H1 (cell line): ENCODE measurements around the gene INPP5A. TPM values are rescaled to one million over a fixed set of nuclear protein-coding genes. Genes with fewer than 3 reads are reported as not detected.

Experiments used
- CBX8 ChIP-seq: fragments of 300-800, 300-1000 bp; sonication (generic); IDR thresholded peaks from 2 replicates; pipeline ENCODE4 v1.7.1; 2016; ENCODE audit warnings: low read depth, low read length, borderline replicate concordance
- EP300 ChIP-seq, 2 experiments: IDR thresholded peaks; 1 replicate in 1 of 2; 2 replicates in 1 of 2; pipeline ENCODE4 v1.6.1; 2011 to 2012; ENCODE audit warnings: low read depth in 2 of 2, low read length in 2 of 2, mild to moderate bottlenecking in 2 of 2, borderline replicate concordance in 1 of 2, inconsistent platforms in 1 of 2, moderate library complexity in 1 of 2
- ZNF274 ChIP-seq: IDR thresholded peaks from 2 replicates; pipeline ENCODE4 v1.7.0; 2012; ENCODE audit warnings: low read length, borderline replicate concordance; ENCODE audit errors: extremely low read depth
- polyA plus RNA-seq, 7 experiments: library from polyadenylated mRNA; depleted of rRNA in 3 of 7; stranded (reverse) in 5 of 7; unstranded in 2 of 7; fragments of >200 nt in 5 of 7; fragments of 200-250 nt in 2 of 7; gene quantifications; 1 replicate in 5 of 7; 2 replicates in 1 of 7; 4 replicates in 1 of 7; pipeline versions ENCODE4 v1.2.1 to v1.2.3, GENCODE V29; 2011 to 2013; ENCODE audit warnings: missing spikeins in 2 of 7, mixed read lengths in 2 of 7
- total RNA-seq: library from RNA; stranded (reverse); fragmentation: NEBNext Ultra II Directional; extraction: Animal tissue kit (Norgen Biotek cat#: 25700); gene quantifications from 2 replicates; pipeline ENCODE4 v1.2.1, GENCODE V29; 2021
- TF ChIP-seq, protein P1 (sequence below), 3 experiments: IDR thresholded peaks; 1 replicate in 2 of 3; 2 replicates in 1 of 3; pipeline versions ENCODE4 v1.5.1 to v1.6.1; 2011; ENCODE audit warnings: low read length in 3 of 3, mild to moderate bottlenecking in 3 of 3, inconsistent platforms in 2 of 3, low read depth in 1 of 3, moderate library complexity in 1 of 3; ENCODE audit not compliant: insufficient read depth in 1 of 3; ENCODE audit errors: control extremely low read depth in 1 of 3
- TF ChIP-seq, protein P2 (sequence below): fragments of 300-600 bp; sonication (generic); IDR thresholded peaks from 2 replicates; pipeline ENCODE4 v1.7.1; 2012; ENCODE audit warnings: low read length, moderate library complexity, mild to moderate bottlenecking, inconsistent platforms; ENCODE audit not compliant: insufficient replicate concordance
- TF ChIP-seq, protein P3 (sequence below): IDR thresholded peaks from 2 replicates; pipeline ENCODE4 v1.6.1; 2012; ENCODE audit warnings: inconsistent platforms

Gene INPP5A
- total and polyA plus RNA-seq, 2 of the 8 experiments (the other 6 are each of a cell fraction or from before 2014, with no cell fraction given), result 19.7 to 27.5 TPM

DNA sequence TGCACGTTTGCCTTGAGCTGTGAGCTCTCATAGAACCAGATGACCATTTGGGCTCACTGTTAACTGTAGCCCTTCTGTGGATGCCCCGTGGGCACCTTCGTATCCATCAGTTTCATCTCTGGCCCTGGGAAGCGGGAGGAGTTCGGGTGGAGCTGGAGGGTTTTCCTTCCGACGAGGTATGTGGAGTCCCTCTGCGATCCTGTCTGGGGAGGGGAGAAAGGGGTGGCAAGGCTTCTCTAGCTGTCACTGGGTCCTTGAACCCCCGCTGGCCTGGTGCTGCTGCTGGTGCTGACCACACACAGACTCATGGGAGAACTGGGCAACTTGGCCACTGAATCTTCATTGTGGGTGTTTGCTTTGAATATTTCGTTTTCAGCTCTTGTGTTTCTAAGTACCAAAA, 32.7 kb downstream of the INPP5A start (continued):
- TF ChIP-seq ZNF274 (no peak), CBX8 (no peak), EP300 (IDR thresholded peaks at IDR 0.05; ENCODE audit: borderline replicate concordance in 1 of 2, low read depth in 2 of 2, low read length in 2 of 2) (no peak)
- TF ChIP-seq, protein P1, sequence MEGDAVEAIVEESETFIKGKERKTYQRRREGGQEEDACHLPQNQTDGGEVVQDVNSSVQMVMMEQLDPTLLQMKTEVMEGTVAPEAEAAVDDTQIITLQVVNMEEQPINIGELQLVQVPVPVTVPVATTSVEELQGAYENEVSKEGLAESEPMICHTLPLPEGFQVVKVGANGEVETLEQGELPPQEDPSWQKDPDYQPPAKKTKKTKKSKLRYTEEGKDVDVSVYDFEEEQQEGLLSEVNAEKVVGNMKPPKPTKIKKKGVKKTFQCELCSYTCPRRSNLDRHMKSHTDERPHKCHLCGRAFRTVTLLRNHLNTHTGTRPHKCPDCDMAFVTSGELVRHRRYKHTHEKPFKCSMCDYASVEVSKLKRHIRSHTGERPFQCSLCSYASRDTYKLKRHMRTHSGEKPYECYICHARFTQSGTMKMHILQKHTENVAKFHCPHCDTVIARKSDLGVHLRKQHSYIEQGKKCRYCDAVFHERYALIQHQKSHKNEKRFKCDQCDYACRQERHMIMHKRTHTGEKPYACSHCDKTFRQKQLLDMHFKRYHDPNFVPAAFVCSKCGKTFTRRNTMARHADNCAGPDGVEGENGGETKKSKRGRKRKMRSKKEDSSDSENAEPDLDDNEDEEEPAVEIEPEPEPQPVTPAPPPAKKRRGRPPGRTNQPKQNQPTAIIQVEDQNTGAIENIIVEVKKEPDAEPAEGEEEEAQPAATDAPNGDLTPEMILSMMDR (IDR thresholded peaks at IDR 0.05; ENCODE audit: control extremely low read depth in 1 of 3, insufficient read depth in 1 of 3, low read depth in 1 of 3, low read length in 3 of 3), result no peak
- TF ChIP-seq, protein P2, sequence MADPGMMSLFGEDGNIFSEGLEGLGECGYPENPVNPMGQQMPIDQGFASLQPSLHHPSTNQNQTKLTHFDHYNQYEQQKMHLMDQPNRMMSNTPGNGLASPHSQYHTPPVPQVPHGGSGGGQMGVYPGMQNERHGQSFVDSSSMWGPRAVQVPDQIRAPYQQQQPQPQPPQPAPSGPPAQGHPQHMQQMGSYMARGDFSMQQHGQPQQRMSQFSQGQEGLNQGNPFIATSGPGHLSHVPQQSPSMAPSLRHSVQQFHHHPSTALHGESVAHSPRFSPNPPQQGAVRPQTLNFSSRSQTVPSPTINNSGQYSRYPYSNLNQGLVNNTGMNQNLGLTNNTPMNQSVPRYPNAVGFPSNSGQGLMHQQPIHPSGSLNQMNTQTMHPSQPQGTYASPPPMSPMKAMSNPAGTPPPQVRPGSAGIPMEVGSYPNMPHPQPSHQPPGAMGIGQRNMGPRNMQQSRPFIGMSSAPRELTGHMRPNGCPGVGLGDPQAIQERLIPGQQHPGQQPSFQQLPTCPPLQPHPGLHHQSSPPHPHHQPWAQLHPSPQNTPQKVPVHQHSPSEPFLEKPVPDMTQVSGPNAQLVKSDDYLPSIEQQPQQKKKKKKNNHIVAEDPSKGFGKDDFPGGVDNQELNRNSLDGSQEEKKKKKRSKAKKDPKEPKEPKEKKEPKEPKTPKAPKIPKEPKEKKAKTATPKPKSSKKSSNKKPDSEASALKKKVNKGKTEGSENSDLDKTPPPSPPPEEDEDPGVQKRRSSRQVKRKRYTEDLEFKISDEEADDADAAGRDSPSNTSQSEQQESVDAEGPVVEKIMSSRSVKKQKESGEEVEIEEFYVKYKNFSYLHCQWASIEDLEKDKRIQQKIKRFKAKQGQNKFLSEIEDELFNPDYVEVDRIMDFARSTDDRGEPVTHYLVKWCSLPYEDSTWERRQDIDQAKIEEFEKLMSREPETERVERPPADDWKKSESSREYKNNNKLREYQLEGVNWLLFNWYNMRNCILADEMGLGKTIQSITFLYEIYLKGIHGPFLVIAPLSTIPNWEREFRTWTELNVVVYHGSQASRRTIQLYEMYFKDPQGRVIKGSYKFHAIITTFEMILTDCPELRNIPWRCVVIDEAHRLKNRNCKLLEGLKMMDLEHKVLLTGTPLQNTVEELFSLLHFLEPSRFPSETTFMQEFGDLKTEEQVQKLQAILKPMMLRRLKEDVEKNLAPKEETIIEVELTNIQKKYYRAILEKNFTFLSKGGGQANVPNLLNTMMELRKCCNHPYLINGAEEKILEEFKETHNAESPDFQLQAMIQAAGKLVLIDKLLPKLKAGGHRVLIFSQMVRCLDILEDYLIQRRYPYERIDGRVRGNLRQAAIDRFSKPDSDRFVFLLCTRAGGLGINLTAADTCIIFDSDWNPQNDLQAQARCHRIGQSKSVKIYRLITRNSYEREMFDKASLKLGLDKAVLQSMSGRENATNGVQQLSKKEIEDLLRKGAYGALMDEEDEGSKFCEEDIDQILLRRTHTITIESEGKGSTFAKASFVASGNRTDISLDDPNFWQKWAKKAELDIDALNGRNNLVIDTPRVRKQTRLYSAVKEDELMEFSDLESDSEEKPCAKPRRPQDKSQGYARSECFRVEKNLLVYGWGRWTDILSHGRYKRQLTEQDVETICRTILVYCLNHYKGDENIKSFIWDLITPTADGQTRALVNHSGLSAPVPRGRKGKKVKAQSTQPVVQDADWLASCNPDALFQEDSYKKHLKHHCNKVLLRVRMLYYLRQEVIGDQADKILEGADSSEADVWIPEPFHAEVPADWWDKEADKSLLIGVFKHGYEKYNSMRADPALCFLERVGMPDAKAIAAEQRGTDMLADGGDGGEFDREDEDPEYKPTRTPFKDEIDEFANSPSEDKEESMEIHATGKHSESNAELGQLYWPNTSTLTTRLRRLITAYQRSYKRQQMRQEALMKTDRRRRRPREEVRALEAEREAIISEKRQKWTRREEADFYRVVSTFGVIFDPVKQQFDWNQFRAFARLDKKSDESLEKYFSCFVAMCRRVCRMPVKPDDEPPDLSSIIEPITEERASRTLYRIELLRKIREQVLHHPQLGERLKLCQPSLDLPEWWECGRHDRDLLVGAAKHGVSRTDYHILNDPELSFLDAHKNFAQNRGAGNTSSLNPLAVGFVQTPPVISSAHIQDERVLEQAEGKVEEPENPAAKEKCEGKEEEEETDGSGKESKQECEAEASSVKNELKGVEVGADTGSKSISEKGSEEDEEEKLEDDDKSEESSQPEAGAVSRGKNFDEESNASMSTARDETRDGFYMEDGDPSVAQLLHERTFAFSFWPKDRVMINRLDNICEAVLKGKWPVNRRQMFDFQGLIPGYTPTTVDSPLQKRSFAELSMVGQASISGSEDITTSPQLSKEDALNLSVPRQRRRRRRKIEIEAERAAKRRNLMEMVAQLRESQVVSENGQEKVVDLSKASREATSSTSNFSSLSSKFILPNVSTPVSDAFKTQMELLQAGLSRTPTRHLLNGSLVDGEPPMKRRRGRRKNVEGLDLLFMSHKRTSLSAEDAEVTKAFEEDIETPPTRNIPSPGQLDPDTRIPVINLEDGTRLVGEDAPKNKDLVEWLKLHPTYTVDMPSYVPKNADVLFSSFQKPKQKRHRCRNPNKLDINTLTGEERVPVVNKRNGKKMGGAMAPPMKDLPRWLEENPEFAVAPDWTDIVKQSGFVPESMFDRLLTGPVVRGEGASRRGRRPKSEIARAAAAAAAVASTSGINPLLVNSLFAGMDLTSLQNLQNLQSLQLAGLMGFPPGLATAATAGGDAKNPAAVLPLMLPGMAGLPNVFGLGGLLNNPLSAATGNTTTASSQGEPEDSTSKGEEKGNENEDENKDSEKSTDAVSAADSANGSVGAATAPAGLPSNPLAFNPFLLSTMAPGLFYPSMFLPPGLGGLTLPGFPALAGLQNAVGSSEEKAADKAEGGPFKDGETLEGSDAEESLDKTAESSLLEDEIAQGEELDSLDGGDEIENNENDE, result no peak
- TF ChIP-seq, protein P3, sequence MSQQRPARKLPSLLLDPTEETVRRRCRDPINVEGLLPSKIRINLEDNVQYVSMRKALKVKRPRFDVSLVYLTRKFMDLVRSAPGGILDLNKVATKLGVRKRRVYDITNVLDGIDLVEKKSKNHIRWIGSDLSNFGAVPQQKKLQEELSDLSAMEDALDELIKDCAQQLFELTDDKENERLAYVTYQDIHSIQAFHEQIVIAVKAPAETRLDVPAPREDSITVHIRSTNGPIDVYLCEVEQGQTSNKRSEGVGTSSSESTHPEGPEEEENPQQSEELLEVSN, result no peak
